Tibial nerve (tissue), 4 donors: ENCODE data around the gene LMLN. TPM values are rescaled to one million over a fixed set of nuclear protein-coding genes. Genes with fewer than 3 reads are reported as not detected.
"Not testable (repeated sequence)": the region's sequence is repeated elsewhere in the genome, so short reads cannot be mapped to it uniquely, and the experiment has no call there.

Experiments
- DNase-seq, 2 donors: peaks; one replicate each; pipeline ENCODE4 v3.0.0-alpha.2; 2019; ENCODE audit warnings: low spot score in 2 of 2
- H3K27ac ChIP-seq, 4 donors: fragments of 200-600 bp; sonication (generic) in 3 of 4; one replicate each; pipeline ENCODE4 v1.5.1; 2017 to 2019; ENCODE audit warnings: mild to moderate bottlenecking in 1 of 4
- H3K27me3 ChIP-seq, 2 donors: fragments of 200-600 bp; sonication (generic) in 1 of 2; one replicate each; pipeline versions ENCODE4 v1.5.1 to v1.6.0; 2017 to 2019
- H3K36me3 ChIP-seq, 3 donors: fragments of 200-600 bp; sonication (generic); one replicate each; pipeline ENCODE4 v1.5.1; 2018 to 2019
- H3K4me1 ChIP-seq, 4 donors: fragments of 200-600 bp; sonication (generic) in 3 of 4; one replicate each; pipeline ENCODE4 v1.5.1; 2017 to 2019
- H3K4me3 ChIP-seq, 4 donors: fragments of 200-600 bp; sonication (generic) in 3 of 4; one replicate each; pipeline ENCODE4 v1.5.1; 2017 to 2019; ENCODE audit warnings: mild to moderate bottlenecking in 1 of 4, moderate library complexity in 1 of 4
- H3K9me3 ChIP-seq, 4 donors: fragments of 200-600 bp; sonication (generic) in 3 of 4; one replicate each; pipeline ENCODE4 v1.5.1; 2017 to 2019
- CTCF ChIP-seq, 5 experiments: fragments of 200-600 bp in 3 of 5; fragments of 450-650 bp in 2 of 5; sonication (generic) in 3 of 5; IDR thresholded peaks; one replicate each; pipeline ENCODE4 v1.5.1; 2016 to 2019; ENCODE audit warnings: antibody characterized with exemption in 5 of 5, mild to moderate bottlenecking in 3 of 5, moderate library complexity in 2 of 5
- EP300 ChIP-seq, 2 donors: sonication (generic); formaldehyde crosslinking; IDR thresholded peaks; one replicate each; pipeline ENCODE4 v1.6.1; 2017; ENCODE audit warnings: antibody characterized with exemption in 2 of 2, mild to moderate bottlenecking in 1 of 2
- POLR2A ChIP-seq, 2 donors: fragments of 450-650 bp; IDR thresholded peaks; one replicate each; pipeline ENCODE4 v1.6.1; 2017; ENCODE audit warnings: antibody characterized with exemption in 2 of 2, mild to moderate bottlenecking in 2 of 2, moderate library complexity in 2 of 2
- WGBS, 2 donors: methylation state at CpG; one replicate each; pipeline ENCODE4 v1.1.5; 2018; 5-methylcytosine and 5-hydroxymethylcytosine counted together
- total RNA-seq, 4 donors: library from RNA; depleted of rRNA; stranded (reverse); fragments of >200 nt; gene quantifications; one replicate each; pipeline ENCODE4 v1.1.0, GENCODE V29; 2016

The LMLN gene
- total RNA-seq, 4 donors from 2014 or later = 5.7 to 9.0 (median 7.1) TPM

- WGBS, 2 donors = 16 to 17% methylated on average over 23 to 28 of the region's 47 CpGs
- Histone ChIP-seq H3K9me3 (peaks cover 0 to 16% (median 0%) of the 10 kb centered on the region in 4 donors), H3K27me3 (peaks cover 5 to 80% of the 10 kb centered on the region in 2 donors), H3K36me3 (no peaks in the 10 kb centered on the region), H3K4me1 (peaks cover 0 to 17% (median 13%) of the 10 kb centered on the region in 4 donors), H3K4me3 (peak overlapping the region; percentile 16 to 48 (median 38)), H3K27ac (no peak overlapping the region)
- TF ChIP-seq EP300 (IDR thresholded peaks at IDR 0.05) (no peak), CTCF (IDR thresholded peaks at IDR 0.05) (no peak), POLR2A (IDR thresholded peaks at IDR 0.05) (no peak)
- no peak for DNase-seq
Observed at GRCh38 chr3:198079771-198080520, 119.9 kb downstream of the LMLN start.

- Histone ChIP-seq H3K4me3 (peak overlapping the region; percentile 16 to 48 (median 38)), H3K4me1 (peaks cover 0 to 17% (median 13%) of the 10 kb centered on the region in 4 donors), H3K9me3 (peaks cover 0 to 16% (median 0%) of the 10 kb centered on the region in 4 donors), H3K27ac (no peak overlapping the region), H3K36me3 (no peaks in the 10 kb centered on the region), H3K27me3 (peaks cover 5 to 74% of the 10 kb centered on the region in 2 donors)
- TF ChIP-seq EP300 (IDR thresholded peaks at IDR 0.05) = no peak
- TF ChIP-seq CTCF (IDR thresholded peaks at IDR 0.05) = peak; percentile 58 to 79 (median 72)
- no peak for TF ChIP-seq POLR2A (IDR thresholded peaks at IDR 0.05)
- DNase-seq = peak in 1 of 2 donors; percentile 20
- 2 to 5% methylated on average over 20 to 69 of the region's 86 CpGs for WGBS, 2 donors
Observed at GRCh38 chr3:198080521-198081384, 120.7 kb downstream of the LMLN start.

GRCh38 chr3:198081421-198081844, 121.4 kb downstream of the LMLN start:
- Histone ChIP-seq H3K27ac (no peak overlapping the region), H3K4me1 (peaks cover 0 to 17% (median 13%) of the 10 kb centered on the region in 4 donors), H3K36me3 (no peaks in the 10 kb centered on the region), H3K9me3 (peaks cover 0 to 16% (median 0%) of the 10 kb centered on the region in 4 donors), H3K27me3 (peaks cover 5 to 74% of the 10 kb centered on the region in 2 donors), H3K4me3 (peak overlapping the region in 1 of 4 donors; percentile 48)
- DNase-seq = no peak
- TF ChIP-seq POLR2A (IDR thresholded peaks at IDR 0.05) = no peak
- no peak for TF ChIP-seq CTCF (IDR thresholded peaks at IDR 0.05)
- no peak for TF ChIP-seq EP300 (IDR thresholded peaks at IDR 0.05)
- 24 to 33% methylated on average over 1 to 29 of the region's 33 CpGs for WGBS, 2 donors

GRCh38 chr3:198082226-198082625, 122.2 kb downstream of the LMLN start:
- H3K27ac ChIP-seq, H3K36me3 ChIP-seq, DNase-seq, H3K4me3 ChIP-seq: not testable (repeated sequence)
- peaks cover 0 to 17% (median 13%) of the 10 kb centered on the region in 4 donors for H3K4me1 ChIP-seq
- H3K27me3 ChIP-seq = peaks cover 5 to 72% of the 10 kb centered on the region in 2 donors
- 97 to 98% methylated on average over 4 of the region's 4 CpGs for WGBS, 2 donors
- H3K9me3 ChIP-seq = peaks cover 0 to 16% (median 0%) of the 10 kb centered on the region in 4 donors

- Histone ChIP-seq H3K4me3 (no peak overlapping the region), H3K27ac (no peak overlapping the region), H3K27me3 (peaks cover 0 to 61% of the 10 kb centered on the region in 2 donors), H3K9me3 (no peaks in the 10 kb centered on the region), H3K4me1 (no peaks in the 10 kb centered on the region), H3K36me3 (no peaks in the 10 kb centered on the region)
- DNase-seq = no peak
- 67 to 72% methylated on average over 3 of the region's 3 CpGs for WGBS, 2 donors
- TF ChIP-seq CTCF (IDR thresholded peaks at IDR 0.05) = no peak
- TF ChIP-seq POLR2A (IDR thresholded peaks at IDR 0.05) = no peak
- no peak for TF ChIP-seq EP300 (IDR thresholded peaks at IDR 0.05)
Observed at GRCh38 chr3:198088421-198088955, 128.5 kb downstream of the LMLN start.
